HG03139 (cell line): ENCODE results near the gene NRXN3.

Source experiments
- ATAC-seq: cut with Tn5 transposase; IDR thresholded peaks from one replicate; pipeline ENCODE4 v1.9.1; 2021; ENCODE audit not compliant: unreplicated experiment

The NRXN3 gene

GRCh38 chr14:79487632-79488031, 1317.5 kb downstream of the NRXN3 start:
- no peak for ATAC-seq

- ATAC-seq = no peak
These were observed 1321.0 kb downstream of the NRXN3 start for GRCh38 chr14:79491161-79491560.

GRCh38 chr14:79493081-79493645, 1323.0 kb downstream of the NRXN3 start:
- ATAC-seq = no peak

GRCh38 chr14:79496701-79497100, 1326.5 kb downstream of the NRXN3 start:
- no peak for ATAC-seq

- ATAC-seq = no peak
These were observed 1330.3 kb downstream of the NRXN3 start for GRCh38 chr14:79500489-79500888.

- no peak for ATAC-seq
These were observed 1332.1 kb downstream of the NRXN3 start for GRCh38 chr14:79502136-79502750.

GRCh38 chr14:79502751-79503148, 1332.6 kb downstream of the NRXN3 start:
- ATAC-seq = no peak

GRCh38 chr14:79510659-79511058, 1340.5 kb downstream of the NRXN3 start:
- ATAC-seq = no peak

GRCh38 chr14:79511146-79511545, 1341.0 kb downstream of the NRXN3 start:
- ATAC-seq = no peak

- ATAC-seq = no peak
These were observed 1343.3 kb downstream of the NRXN3 start for GRCh38 chr14:79513446-79513845.

- no peak for ATAC-seq
These were observed 1344.5 kb downstream of the NRXN3 start for GRCh38 chr14:79514700-79515099.

GRCh38 chr14:79515158-79515557, 1345.0 kb downstream of the NRXN3 start:
- no peak for ATAC-seq

- ATAC-seq = no peak
These were observed 1345.8 kb downstream of the NRXN3 start for GRCh38 chr14:79516009-79516408.

GRCh38 chr14:79525416-79525815, 1355.2 kb downstream of the NRXN3 start:
- ATAC-seq = no peak

GRCh38 chr14:79528828-79529416, 1358.7 kb downstream of the NRXN3 start:
- ATAC-seq = no peak

GRCh38 chr14:79530555-79530954, 1360.4 kb downstream of the NRXN3 start:
- no peak for ATAC-seq

- no peak for ATAC-seq
These were observed 1364.7 kb downstream of the NRXN3 start for GRCh38 chr14:79534703-79535353.

GRCh38 chr14:79540394-79540793, 1370.2 kb downstream of the NRXN3 start:
- ATAC-seq = no peak

- ATAC-seq = no peak
These were observed 1371.9 kb downstream of the NRXN3 start for GRCh38 chr14:79542121-79542520.

GRCh38 chr14:79543348-79543747, 1373.2 kb downstream of the NRXN3 start:
- no peak for ATAC-seq

- no peak for ATAC-seq
These were observed 1374.0 kb downstream of the NRXN3 start for GRCh38 chr14:79543967-79544697.

GRCh38 chr14:79544698-79545070, 1374.5 kb downstream of the NRXN3 start:
- ATAC-seq = no peak
